Fibroblast of skin of right biceps (primary cell): ENCODE data around the gene KHK.
"Not testable (repeated sequence)": the region's sequence is repeated elsewhere in the genome, so short reads cannot be mapped to it uniquely, and the experiment has no call there.

ENCODE experiments used
- DNase-seq: peaks from one replicate; pipeline ENCODE4 v3.0.0-alpha.2; 2013

KHK gene

DNA sequence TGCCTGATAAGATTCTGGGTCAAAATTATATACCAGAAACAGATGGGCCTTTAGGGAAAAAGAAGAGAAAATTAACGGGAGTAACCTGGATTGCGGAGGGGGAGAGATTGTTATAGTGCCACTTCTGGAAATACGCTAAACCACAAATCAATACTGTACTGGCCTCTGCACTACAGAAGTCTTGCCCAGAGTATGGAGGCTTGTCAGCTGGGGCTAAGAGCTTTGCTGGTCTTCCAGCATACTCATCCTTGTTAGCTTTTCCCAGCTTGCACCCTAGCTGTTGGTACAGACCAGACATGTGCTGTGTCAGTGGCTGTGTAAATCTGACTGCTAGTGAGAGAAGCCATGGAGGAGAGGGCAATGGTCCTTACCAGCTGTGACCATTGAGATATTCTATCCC, 26.2 kb upstream of the KHK start:
- no peak for DNase-seq

GRCh38 chr2:27065128-27065527, 21.4 kb upstream of the KHK start:
- DNase-seq = no peak

- no peak for DNase-seq
Observed at GRCh38 chr2:27067385-27067784, 19.2 kb upstream of the KHK start.

DNA sequence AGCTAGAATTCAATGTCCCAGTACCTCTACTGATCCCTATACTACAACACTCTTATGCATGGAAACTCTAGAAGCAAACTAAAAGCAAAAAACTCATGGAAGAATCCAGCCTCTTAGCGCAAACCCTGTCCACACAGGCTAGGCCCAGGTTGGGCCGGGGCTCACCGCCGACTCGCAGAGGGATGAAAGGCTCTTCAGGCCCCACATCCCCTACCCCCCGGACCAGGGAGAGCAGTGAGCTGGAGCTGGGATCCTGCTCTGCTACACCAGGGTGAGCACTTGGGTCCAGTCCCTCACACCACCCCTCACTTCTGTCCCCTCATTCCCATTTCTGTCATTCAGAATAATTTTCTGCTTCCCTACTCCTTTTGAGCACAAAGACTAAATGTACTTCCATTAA, 17.1 kb upstream of the KHK start:
- no peak for DNase-seq

GRCh38 chr2:27069961-27070618, 16.5 kb upstream of the KHK start:
- DNase-seq = no peak

DNA sequence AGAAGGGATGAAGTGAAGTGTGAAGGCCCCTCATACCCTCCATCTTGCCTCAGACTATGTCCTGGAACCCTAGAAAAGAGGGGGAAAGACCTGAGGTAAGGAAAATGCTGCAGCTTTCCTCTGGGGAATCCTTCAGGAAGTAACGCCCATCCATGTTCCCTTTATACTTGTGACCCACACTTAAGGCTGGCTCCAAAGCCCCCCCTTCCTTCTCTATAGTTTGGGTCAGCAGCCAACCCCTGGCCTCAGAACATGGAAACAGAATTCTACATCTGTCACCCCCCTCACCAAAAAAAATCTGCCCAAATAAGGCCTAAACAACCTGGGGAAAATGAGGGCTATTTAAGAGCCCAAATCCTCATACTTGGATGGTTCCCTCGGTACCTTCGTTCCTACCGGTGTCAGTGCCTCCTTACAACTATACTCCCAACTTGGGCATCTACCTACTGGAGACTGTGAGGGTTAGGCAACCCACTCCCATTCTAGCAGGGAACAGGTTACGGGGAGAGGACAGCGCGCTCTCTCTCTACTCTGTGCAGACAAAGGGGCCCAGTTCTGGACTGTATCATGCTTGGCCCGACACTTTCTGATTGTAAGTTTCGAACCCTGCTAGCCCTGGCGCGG, 15.8 kb upstream of the KHK start:
- no peak for DNase-seq

- DNase-seq = peak; percentile 93
Observed at GRCh38 chr2:27071277-27071989, 15.1 kb upstream of the KHK start, which contains the start of gene OST4. Gene OST4, minus strand, starts transcription at chr2:27071654.

- peak; percentile 90 for DNase-seq
Observed at GRCh38 chr2:27071990-27072830, 14.4 kb upstream of the KHK start.

- peak; percentile 80 for DNase-seq
Observed at GRCh38 chr2:27072920-27073319, 13.7 kb upstream of the KHK start.

GRCh38 chr2:27073782-27074181, 12.8 kb upstream of the KHK start:
- no peak for DNase-seq

- peak; percentile 42 for DNase-seq
Observed at GRCh38 chr2:27074738-27075565, 11.6 kb upstream of the KHK start.

GRCh38 chr2:27075566-27075871, 11.1 kb upstream of the KHK start:
- DNase-seq = not testable (repeated sequence)

DNA sequence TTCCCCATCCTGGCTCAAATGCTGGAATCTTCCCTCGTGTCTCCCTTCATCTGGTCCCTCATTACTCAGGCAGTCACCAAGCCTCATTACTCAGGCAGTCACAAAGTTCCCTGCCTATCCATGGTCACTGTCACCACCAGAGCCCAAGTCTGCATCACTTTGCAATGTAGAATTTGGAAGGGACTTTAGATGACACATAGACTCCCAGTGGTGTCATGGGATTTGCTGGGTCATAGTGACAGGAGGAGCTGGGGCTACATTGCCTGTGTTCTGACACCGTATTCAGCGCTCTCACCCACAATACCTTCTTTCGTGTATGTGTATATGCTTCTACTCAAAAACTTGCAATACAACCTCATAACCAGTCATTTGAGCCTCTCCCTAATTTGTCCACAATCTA, 10.2 kb upstream of the KHK start:
- peak; percentile 15 for DNase-seq

- DNase-seq = no peak
Observed at GRCh38 chr2:27077231-27077630, 9.3 kb upstream of the KHK start.

DNA sequence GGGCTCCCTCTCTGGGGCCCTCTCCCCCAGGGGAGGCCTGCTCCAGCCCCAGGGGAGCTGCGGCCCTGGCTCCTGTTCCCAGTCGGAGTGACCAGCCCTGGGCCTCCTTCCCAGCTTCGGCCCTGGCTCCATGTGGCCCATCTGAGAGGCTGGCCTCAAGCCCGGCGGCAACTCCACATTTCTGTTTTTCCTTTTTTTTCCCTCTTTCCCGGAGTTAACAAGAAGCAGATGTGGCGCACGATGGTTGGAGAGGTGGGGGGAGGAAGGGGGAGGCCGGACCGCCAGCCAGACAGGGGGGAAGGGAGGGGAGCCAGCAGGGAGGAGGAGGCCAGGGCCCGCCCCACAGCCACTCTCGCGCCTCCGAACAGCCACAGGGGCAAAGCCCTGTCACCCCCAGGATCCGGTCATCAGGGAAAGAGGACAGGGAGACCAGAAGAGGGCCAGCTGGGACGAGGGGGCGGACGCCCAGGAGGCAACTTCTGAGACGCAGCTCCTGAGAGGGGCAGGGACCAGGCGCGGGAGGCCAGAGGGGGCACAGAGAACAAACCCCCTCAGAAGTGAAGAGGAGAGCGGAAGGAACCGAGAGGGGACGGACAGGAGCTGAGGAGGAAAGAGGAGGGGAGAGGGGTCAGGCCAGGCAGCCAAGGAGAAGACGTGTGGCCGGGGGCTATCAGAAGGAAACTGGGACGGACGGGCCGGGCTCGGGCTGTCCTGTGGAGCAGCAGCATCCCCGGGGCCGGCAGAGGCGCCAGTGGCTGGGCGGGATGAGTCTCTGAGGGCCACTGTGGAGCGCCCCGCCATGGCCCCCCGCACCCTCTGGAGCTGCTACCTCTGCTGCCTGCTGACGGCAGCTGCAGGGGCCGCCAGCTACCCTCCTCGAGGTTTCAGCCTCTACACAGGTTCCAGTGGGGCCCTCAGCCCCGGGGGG, 8.0 kb upstream of the KHK start, which contains the start of gene EMILIN1:
Gene EMILIN1, plus strand, starts transcription at position 349 of the 928 bp plus-strand sequence. Its CDS starts 451 bp downstream, at position 800.
- DNase-seq = peak; percentile 97

DNA sequence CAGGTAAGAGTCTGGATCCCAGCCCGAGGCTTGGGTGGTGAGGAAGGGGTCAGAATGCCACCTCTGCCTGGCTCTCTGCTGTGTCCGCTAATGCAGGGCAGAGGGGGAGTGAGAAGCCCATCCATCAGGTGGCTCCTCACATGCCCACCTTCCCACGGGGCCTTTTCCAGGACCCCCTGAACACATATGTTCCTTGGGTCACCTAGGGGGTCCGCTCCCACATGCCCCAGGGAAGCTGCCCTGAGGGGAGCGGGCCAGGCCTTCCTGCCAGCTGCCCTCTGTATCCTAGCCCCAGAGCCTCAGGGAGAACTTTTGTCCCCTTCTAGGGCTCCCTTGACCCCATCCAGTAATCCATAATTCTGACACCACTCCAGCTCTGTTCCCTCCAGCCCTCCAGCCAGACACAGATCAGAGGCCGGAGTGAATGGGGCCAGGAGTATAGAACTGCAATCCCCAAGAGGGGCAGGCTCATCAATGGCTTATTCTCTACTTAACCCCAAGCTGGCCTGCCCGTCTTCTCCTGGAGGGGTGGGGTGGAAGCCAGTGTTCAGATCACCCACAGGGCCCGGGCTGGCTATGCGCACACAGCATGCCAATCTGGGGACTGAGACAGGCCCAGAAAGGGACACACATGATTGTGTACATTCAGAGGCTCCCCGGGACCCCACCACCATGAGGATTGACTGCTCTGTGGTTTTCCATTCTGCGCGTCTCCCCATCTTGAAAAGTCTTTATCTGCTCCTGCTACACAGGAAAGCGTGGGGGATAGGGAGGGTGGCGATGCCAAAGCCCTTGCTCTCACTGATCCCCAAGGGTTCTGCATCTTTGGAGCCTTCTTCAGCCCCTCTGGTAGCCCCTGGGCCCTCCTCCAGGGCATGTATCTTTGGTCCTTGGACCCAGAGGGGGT, 7.1 kb upstream of the KHK start:
- DNase-seq = no peak

DNA sequence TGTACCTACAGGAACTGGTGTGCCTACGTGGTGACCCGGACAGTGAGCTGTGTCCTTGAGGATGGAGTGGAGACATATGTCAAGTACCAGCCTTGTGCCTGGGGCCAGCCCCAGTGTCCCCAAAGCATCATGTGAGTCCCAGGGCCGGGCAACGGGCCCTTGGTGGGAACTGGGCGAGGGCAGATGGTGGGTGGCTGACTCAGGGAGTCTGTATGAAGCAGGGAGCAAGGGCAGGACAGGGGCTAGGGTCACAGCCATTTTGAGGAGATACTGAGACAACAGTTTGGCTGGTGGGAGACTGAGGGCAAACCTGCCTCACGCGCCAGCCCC, 6.5 kb upstream of the KHK start:
- DNase-seq = no peak

DNA sequence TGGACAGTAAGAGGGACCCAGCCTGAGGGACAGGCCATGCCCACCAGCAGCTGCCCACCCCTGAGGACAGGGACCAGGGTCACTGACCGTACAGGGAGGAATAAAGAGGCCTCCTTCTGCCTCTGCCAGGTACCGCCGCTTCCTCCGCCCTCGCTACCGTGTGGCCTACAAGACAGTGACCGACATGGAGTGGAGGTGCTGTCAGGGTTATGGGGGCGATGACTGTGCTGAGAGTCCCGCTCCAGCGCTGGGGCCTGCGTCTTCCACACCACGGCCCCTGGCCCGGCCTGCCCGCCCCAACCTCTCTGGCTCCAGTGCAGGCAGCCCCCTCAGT, 6.0 kb upstream of the KHK start:
- no peak for DNase-seq

DNA sequence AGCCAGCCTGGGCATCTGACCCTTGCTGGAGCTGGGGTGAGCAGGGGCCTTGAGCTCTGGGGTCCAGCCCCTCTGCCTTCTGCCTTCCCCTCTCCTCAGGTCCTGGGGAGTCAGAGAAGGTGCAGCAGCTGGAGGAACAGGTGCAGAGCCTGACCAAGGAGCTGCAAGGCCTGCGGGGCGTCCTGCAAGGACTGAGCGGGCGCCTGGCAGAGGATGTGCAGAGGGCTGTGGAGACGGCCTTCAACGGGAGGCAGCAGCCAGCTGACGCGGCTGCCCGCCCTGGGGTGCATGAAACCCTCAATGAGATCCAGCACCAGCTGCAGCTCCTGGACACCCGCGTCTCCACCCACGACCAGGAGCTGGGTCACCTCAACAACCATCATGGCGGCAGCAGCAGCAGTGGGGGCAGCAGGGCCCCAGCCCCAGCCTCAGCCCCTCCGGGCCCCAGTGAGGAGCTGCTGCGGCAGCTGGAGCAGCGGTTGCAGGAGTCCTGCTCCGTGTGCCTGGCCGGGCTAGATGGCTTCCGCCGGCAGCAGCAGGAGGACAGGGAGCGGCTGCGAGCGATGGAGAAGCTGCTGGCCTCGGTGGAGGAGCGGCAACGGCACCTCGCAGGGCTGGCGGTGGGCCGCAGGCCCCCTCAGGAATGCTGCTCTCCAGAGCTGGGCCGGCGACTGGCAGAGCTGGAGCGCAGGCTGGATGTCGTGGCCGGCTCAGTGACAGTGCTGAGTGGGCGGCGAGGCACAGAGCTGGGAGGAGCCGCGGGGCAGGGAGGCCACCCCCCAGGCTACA, 4.4 kb upstream of the KHK start:
- DNase-seq = no peak
